Nephron (organoid): ENCODE results near the gene UST.

Experiments
- H3K27ac Mint-ChIP-seq, 3 experiments: 2 replicates each; pipeline ENCODE4 v1.8.0; 2020; ENCODE audit warnings: mixed read lengths in 3 of 3, mild to moderate bottlenecking in 2 of 3, moderate library complexity in 1 of 3
- H3K27me3 Mint-ChIP-seq: 2 replicates; pipeline ENCODE4 v1.8.0; 2021; ENCODE audit warnings: low read depth, mild to moderate bottlenecking, moderate library complexity, mixed read lengths
- H3K36me3 Mint-ChIP-seq: 2 replicates; pipeline ENCODE4 v1.8.0; 2020; ENCODE audit warnings: low read depth, mixed read lengths
- H3K4me1 Mint-ChIP-seq: 2 replicates; pipeline ENCODE4 v1.8.0; 2020; ENCODE audit warnings: mixed read lengths
- H3K4me3 Mint-ChIP-seq, 3 experiments: 2 replicates each; pipeline ENCODE4 v1.8.0; 2020; ENCODE audit warnings: mild to moderate bottlenecking in 3 of 3, mixed read lengths in 3 of 3, moderate library complexity in 2 of 3
- H3K9me3 Mint-ChIP-seq: 2 replicates; pipeline ENCODE4 v1.8.0; 2020; ENCODE audit warnings: mixed read lengths
- TF ChIP-seq, protein P1 (sequence below), 3 experiments: fragments of 200-600 bp; sonication (generic); IDR thresholded peaks; one replicate each; pipeline ENCODE4 v1.5.0; 2021; ENCODE audit warnings: antibody characterized with exemption in 3 of 3; ENCODE audit not compliant: unreplicated experiment in 3 of 3

UST gene

GRCh38 chr6:148720897-148721296 lies 25.9 kb upstream of the UST start:
- H3K27ac Mint-ChIP-seq, result peak overlapping the region; percentile 43 to 72 (median 70)
- H3K27me3 Mint-ChIP-seq, result no peaks in the 10 kb centered on the region
- TF ChIP-seq, protein P1, sequence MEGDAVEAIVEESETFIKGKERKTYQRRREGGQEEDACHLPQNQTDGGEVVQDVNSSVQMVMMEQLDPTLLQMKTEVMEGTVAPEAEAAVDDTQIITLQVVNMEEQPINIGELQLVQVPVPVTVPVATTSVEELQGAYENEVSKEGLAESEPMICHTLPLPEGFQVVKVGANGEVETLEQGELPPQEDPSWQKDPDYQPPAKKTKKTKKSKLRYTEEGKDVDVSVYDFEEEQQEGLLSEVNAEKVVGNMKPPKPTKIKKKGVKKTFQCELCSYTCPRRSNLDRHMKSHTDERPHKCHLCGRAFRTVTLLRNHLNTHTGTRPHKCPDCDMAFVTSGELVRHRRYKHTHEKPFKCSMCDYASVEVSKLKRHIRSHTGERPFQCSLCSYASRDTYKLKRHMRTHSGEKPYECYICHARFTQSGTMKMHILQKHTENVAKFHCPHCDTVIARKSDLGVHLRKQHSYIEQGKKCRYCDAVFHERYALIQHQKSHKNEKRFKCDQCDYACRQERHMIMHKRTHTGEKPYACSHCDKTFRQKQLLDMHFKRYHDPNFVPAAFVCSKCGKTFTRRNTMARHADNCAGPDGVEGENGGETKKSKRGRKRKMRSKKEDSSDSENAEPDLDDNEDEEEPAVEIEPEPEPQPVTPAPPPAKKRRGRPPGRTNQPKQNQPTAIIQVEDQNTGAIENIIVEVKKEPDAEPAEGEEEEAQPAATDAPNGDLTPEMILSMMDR (IDR thresholded peaks at IDR 0.05; ENCODE audit: unreplicated experiment in 3 of 3), result no peak
- no peak overlapping the region for H3K4me3 Mint-ChIP-seq
- H3K36me3 Mint-ChIP-seq, result peaks cover 4% of the 10 kb centered on the region
- H3K9me3 Mint-ChIP-seq, result peaks cover 16% of the 10 kb centered on the region
- peaks cover 17% of the 10 kb centered on the region for H3K4me1 Mint-ChIP-seq

DNA sequence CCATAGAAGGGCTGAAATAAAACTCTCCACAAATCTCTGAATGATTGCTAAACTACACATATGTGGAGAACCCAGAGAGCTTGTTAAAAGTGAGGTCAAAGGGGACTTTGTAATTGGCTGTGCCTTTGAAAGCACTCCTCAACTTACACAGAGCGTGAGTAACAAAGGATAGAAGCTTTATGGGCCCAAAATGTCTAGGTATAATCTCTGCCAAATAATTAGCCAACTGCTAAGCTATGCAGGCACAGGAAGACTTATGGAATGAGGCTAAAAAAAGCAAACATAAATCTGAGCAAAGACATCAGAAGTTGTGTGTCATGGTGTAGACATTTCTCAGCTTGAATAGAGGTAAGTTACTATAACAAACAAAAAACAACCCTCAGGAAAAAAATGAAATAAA lies 23.3 kb upstream of the UST start:
- peaks cover 4% of the 10 kb centered on the region for H3K36me3 Mint-ChIP-seq
- TF ChIP-seq, protein P1 (IDR thresholded peaks at IDR 0.05; ENCODE audit: unreplicated experiment in 3 of 3), result no peak
- H3K27me3 Mint-ChIP-seq, result no peaks in the 10 kb centered on the region
- no peak overlapping the region for H3K27ac Mint-ChIP-seq
- peaks cover 17% of the 10 kb centered on the region for H3K4me1 Mint-ChIP-seq
- H3K4me3 Mint-ChIP-seq, result no peak overlapping the region
- H3K9me3 Mint-ChIP-seq, result peaks cover 25% of the 10 kb centered on the region

GRCh38 chr6:148724428-148724827 lies 22.4 kb upstream of the UST start:
- Mint-ChIP-seq H3K4me3 (no peak overlapping the region), H3K27ac (no peak overlapping the region), H3K9me3 (peaks cover 25% of the 10 kb centered on the region), H3K27me3 (no peaks in the 10 kb centered on the region), H3K4me1 (peaks cover 11% of the 10 kb centered on the region), H3K36me3 (peaks cover 4% of the 10 kb centered on the region)
- TF ChIP-seq, protein P1 (IDR thresholded peaks at IDR 0.05; ENCODE audit: unreplicated experiment in 3 of 3), result no peak

- H3K9me3 Mint-ChIP-seq, result peaks cover 25% of the 10 kb centered on the region
- no peaks in the 10 kb centered on the region for H3K4me1 Mint-ChIP-seq
- H3K4me3 Mint-ChIP-seq, result no peak overlapping the region
- TF ChIP-seq, protein P1 (IDR thresholded peaks at IDR 0.05; ENCODE audit: unreplicated experiment in 3 of 3), result no peak
- no peak overlapping the region for H3K27ac Mint-ChIP-seq
- peaks cover 4% of the 10 kb centered on the region for H3K36me3 Mint-ChIP-seq
- no peaks in the 10 kb centered on the region for H3K27me3 Mint-ChIP-seq
Observed at GRCh38 chr6:148727104-148727503, 19.7 kb upstream of the UST start.

DNA sequence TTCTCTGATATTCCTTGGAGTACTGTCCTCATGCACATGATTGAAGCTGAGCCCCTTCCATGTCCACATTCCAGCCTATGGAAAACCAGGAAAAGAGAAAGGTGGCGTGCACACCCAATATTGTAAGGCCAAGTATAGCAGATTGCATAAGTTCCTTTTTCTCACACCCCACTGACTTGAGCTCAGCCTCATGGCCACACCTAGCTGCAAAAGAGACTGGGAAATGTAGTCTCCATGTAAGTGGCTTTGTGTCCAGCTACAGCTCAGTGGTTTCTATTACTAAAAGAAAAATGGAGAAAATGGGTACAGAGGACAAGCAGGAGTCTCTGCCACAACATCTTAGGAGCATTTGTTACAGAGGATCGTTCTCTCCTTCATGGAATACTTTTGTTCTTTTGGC lies 10.8 kb upstream of the UST start:
- no peaks in the 10 kb centered on the region for H3K9me3 Mint-ChIP-seq
- H3K4me1 Mint-ChIP-seq, result no peaks in the 10 kb centered on the region
- H3K36me3 Mint-ChIP-seq, result no peaks in the 10 kb centered on the region
- no peaks in the 10 kb centered on the region for H3K27me3 Mint-ChIP-seq
- H3K27ac Mint-ChIP-seq, result no peak overlapping the region
- TF ChIP-seq, protein P1 (IDR thresholded peaks at IDR 0.05; ENCODE audit: unreplicated experiment in 3 of 3), result no peak
- no peak overlapping the region for H3K4me3 Mint-ChIP-seq

DNA sequence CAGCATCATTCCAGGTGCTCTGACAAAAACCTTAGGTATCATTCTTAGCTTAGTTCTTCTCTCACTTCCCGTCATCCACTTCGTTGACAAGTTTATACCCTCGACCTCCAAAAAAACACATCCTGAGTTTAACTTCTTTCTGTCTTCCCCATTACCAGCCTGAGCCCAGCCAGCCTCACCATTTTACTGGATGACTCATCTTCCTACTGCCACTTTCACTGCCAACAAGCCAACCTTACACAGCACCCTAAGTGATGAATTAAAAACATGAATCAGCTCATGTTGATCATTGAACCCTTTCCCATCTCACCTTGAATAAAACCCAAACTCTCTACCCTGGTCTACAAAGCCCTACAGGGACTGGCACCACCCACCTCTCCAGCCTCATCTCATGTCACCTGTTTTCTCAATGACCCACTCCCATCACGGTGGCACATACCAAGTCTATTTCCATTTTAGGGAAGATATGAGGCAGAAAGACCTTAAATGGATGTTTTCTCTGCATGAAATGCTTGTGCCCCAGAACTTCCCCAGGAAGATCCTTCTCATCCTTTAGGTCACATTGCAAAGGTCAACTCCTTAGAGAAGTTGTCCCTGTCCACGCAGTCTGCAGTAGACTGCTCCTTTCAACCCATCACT lies 9.9 kb upstream of the UST start:
- Mint-ChIP-seq H3K4me1 (no peaks in the 10 kb centered on the region), H3K36me3 (no peaks in the 10 kb centered on the region), H3K4me3 (no peak overlapping the region), H3K27ac (no peak overlapping the region), H3K9me3 (no peaks in the 10 kb centered on the region), H3K27me3 (no peaks in the 10 kb centered on the region)
- TF ChIP-seq, protein P1 (IDR thresholded peaks at IDR 0.05; ENCODE audit: unreplicated experiment in 3 of 3), result no peak
